Esophagus squamous epithelium (tissue), 5 donors: ENCODE results near the gene CDH15. TPM values are rescaled to one million over a fixed set of nuclear protein-coding genes. Genes with fewer than 3 reads are reported as not detected.
"Not testable (repeated sequence)": the region's sequence is repeated elsewhere in the genome, so short reads cannot be mapped to it uniquely, and the experiment has no call there.

Experiments
- DNase-seq: peaks from one replicate; lab custom pipeline; 2025; lab: John Stamatoyannopoulos, UW
- H3K27ac ChIP-seq, 4 donors: fragments of 200-600 bp; sonication (generic); one replicate each; pipeline ENCODE4 v1.5.1; 2016 to 2019; ENCODE audit warnings: mild to moderate bottlenecking in 1 of 4
- H3K27me3 ChIP-seq, 4 donors: fragments of 200-600 bp; sonication (generic); 1 replicate in 3 of 4; 2 replicates in 1 of 4; pipeline versions ENCODE4 v1.5.1 to v1.6.0; 2017 to 2021; ENCODE audit warnings: antibody characterized with exemption in 1 of 4
- H3K36me3 ChIP-seq, 3 donors: fragments of 200-600 bp; sonication (generic); one replicate each; pipeline ENCODE4 v1.5.1; 2016 to 2019
- H3K4me1 ChIP-seq, 3 donors: fragments of 200-600 bp; sonication (generic); one replicate each; pipeline ENCODE4 v1.5.1; 2017 to 2019
- H3K4me3 ChIP-seq, 4 donors: fragments of 200-600 bp; sonication (generic); 1 replicate in 3 of 4; 2 replicates in 1 of 4; pipeline ENCODE4 v1.5.1; 2016 to 2019; ENCODE audit warnings: mild to moderate bottlenecking in 2 of 4, moderate library complexity in 1 of 4
- H3K9me3 ChIP-seq, 3 donors: fragments of 200-600 bp; sonication (generic); one replicate each; pipeline ENCODE4 v1.5.1; 2016 to 2019
- CTCF ChIP-seq, 6 experiments: fragments of 450-650 bp in 4 of 6; fragments of 200-600 bp in 2 of 6; sonication (generic) in 2 of 6; IDR thresholded peaks; one replicate each; pipeline ENCODE4 v1.5.1; 2016 to 2019; ENCODE audit warnings: antibody characterized with exemption in 6 of 6, mild to moderate bottlenecking in 4 of 6, moderate library complexity in 4 of 6
- POLR2A ChIP-seq, 4 donors: fragments of 450-650 bp; IDR thresholded peaks; one replicate each; pipeline ENCODE4 v1.6.1; 2017; ENCODE audit warnings: antibody characterized with exemption in 4 of 4, mild to moderate bottlenecking in 4 of 4, moderate library complexity in 3 of 4
- WGBS, 2 donors: methylation state at CpG; one replicate each; pipeline ENCODE4 v1.1.5; 2018; 5-methylcytosine and 5-hydroxymethylcytosine counted together
- intact Hi-C: fragments of 100-400 bp; cut with DNase I; formaldehyde crosslinking; loops from one replicate; pipeline ENCODE4 v1.15.0; 2022
- total RNA-seq, 4 donors: library from RNA; depleted of rRNA; stranded (reverse); fragments of >200 nt; gene quantifications; one replicate each; pipeline ENCODE4 v1.1.0, GENCODE V29; 2016
- donor health status: DM: yes; HTN: yes; CAD: no.

Gene CDH15
- total RNA-seq, 4 donors from 2014 or later = not detected

- DNase-seq = no peak
- Histone ChIP-seq H3K4me3 (no peak overlapping the region), H3K9me3 (no peaks in the 10 kb centered on the region), H3K4me1 (peaks cover 6 to 9% (median 7%) of the 10 kb centered on the region in 3 donors), H3K27me3 (peaks cover 0 to 42% (median 0%) of the 10 kb centered on the region in 4 donors), H3K27ac (no peak overlapping the region), H3K36me3 (no peaks in the 10 kb centered on the region)
- intact Hi-C loops = no loop called here
- 53 to 56% methylated on average over 7 to 13 of the region's 19 CpGs for WGBS, 2 donors
- TF ChIP-seq POLR2A (IDR thresholded peaks at IDR 0.05) = no peak
- TF ChIP-seq CTCF (IDR thresholded peaks at IDR 0.05) = no peak
Measured at GRCh38 chr16:89187032-89187769, 15.7 kb downstream of the CDH15 start.

- TF ChIP-seq POLR2A (IDR thresholded peaks at IDR 0.05) (no peak), CTCF (IDR thresholded peaks at IDR 0.05) (no peak)
- WGBS, 2 donors = 65 to 67% methylated on average over 5 to 9 of the region's 19 CpGs
- no peak for DNase-seq
- Histone ChIP-seq H3K27ac (no peak overlapping the region), H3K4me1 (peaks cover 8 to 12% (median 8%) of the 10 kb centered on the region in 3 donors), H3K9me3 (no peaks in the 10 kb centered on the region), H3K36me3 (no peaks in the 10 kb centered on the region), H3K4me3 (no peak overlapping the region), H3K27me3 (peaks cover 0 to 37% (median 0%) of the 10 kb centered on the region in 4 donors)
- intact Hi-C loops = no loop called here
Measured at GRCh38 chr16:89187770-89188392, 16.3 kb downstream of the CDH15 start.

GRCh38 chr16:89188471-89189357 is 17.2 kb downstream of the CDH15 start:
- intact Hi-C loops, H3K9me3 ChIP-seq, H3K4me3 ChIP-seq, H3K27ac ChIP-seq, H3K36me3 ChIP-seq, DNase-seq: not testable (repeated sequence)
- Histone ChIP-seq H3K27me3 (peaks cover 0 to 36% (median 0%) of the 10 kb centered on the region in 4 donors), H3K4me1 (peaks cover 8 to 18% (median 8%) of the 10 kb centered on the region in 3 donors)
- WGBS, 2 donors = 76 to 86% methylated on average over 4 to 7 of the region's 25 CpGs

GRCh38 chr16:89189358-89190025 is 17.9 kb downstream of the CDH15 start:
- no peak for DNase-seq
- intact Hi-C loops = no loop called here
- H3K27ac ChIP-seq = no peak overlapping the region
- WGBS, 2 donors = 57% methylated on average over 12 to 13 of the region's 14 CpGs
- TF ChIP-seq CTCF (IDR thresholded peaks at IDR 0.05) (no peak), POLR2A (IDR thresholded peaks at IDR 0.05) (no peak)
- peaks cover 0 to 32% (median 0%) of the 10 kb centered on the region in 4 donors for H3K27me3 ChIP-seq
- H3K9me3 ChIP-seq = no peaks in the 10 kb centered on the region
- H3K4me1 ChIP-seq = peaks cover 8 to 18% (median 8%) of the 10 kb centered on the region in 3 donors
- no peaks in the 10 kb centered on the region for H3K36me3 ChIP-seq
- H3K4me3 ChIP-seq = no peak overlapping the region
